AG09319 (cell line): ENCODE measurements around the gene ASAP2.

Experiments used
- DNase-seq: peaks from one replicate; pipeline ENCODE4 v3.0.0-alpha.2; 2010; ENCODE audit warnings: low read depth; ENCODE audit errors: extremely low read depth
- CTCF ChIP-seq: IDR thresholded peaks from 2 replicates; pipeline ENCODE4 v1.5.1; 2011; ENCODE audit warnings: low read depth, mild to moderate bottlenecking, inconsistent platforms, low read length, moderate library complexity

The ASAP2 gene

DNA sequence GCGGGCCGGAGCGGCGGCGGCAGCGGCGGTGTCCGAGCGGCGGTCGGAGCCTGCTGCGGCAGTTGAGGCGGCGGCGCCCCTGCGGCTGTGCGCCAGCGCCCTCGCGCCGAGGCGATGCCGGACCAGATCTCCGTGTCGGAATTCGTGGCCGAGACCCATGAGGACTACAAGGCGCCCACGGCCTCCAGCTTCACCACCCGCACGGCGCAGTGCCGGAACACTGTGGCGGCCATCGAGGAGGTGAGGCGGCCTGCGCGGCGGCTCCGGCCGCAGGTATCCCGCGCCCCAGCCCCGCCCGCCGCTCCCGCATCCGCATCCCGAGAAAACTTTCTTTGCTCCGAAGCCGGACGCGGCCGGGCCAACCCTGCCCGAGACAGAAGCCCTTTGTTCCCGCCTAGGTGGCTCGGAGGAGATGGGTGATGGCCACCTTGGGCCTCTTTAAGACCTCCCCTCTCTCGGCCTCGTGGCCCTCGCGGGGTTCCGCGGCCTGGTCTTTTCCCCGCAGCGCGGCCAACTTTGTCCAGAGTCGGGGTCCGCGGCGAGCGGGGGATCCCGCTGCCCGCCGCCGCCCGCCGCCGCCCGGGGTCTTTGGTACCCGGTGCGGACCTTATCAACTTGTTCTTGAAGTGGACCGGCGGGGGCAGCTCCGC is 504 bp downstream of the ASAP2 start:
- no peak for DNase-seq
- no peak for TF ChIP-seq CTCF

DNA sequence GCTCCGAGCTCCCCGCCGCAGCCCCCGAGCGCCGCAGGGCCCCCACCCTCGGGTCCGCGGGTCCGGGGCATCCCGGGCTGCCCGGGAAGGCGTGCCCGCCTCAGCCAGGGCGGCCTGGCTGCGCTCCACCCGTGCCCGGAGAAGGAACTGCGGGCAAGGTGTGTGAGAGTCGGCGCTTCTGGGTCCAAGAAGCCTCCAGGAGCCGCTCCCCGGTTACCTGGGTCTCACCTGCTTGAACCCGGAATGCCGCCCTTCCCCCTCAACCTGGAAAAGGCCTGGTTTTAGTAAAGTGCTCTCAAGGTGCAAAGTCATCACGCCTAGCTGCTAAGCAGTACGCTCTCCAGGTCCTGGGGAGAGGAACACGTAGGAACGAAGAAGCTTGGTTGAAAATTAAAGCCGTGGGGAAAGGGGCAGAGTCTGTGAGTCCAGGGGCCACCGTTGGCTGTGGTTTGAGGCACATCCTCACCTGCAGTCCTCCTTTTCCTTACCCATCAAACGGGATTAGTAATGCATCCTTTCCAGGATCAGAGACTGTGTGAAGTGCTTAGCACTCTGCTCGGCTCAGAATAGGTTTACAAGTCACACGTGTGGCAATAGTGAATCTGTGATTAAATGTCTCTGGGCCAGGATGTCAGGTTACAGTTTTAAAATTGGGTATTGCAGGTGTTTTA is 1.2 kb downstream of the ASAP2 start:
- TF ChIP-seq CTCF, result no peak
- no peak for DNase-seq

GRCh38 chr2:9208875-9209274 is 2.3 kb downstream of the ASAP2 start:
- no peak for DNase-seq
- TF ChIP-seq CTCF, result no peak

DNA sequence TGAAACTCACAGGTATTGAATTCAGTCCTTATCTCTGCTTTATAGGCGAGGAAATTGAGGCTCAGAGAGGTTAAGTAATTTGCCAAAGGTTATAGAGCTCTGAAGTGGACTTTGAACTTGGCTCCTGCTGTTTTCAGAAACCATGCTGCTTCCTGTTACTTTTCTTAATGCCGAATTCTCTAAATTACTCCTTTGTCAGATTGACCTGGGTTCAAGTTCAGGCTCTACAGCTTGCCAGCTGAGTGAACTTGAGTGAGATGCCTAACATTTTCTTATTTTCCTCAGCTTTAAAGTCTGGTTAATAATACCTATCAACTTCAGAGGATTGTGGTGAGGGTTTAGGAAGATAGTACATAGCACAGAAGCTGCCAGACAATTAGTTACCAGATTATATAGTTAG is 3.4 kb downstream of the ASAP2 start:
- no peak for TF ChIP-seq CTCF
- no peak for DNase-seq

GRCh38 chr2:9211496-9211895 is 4.9 kb downstream of the ASAP2 start:
- DNase-seq, result no peak
- TF ChIP-seq CTCF, result no peak

DNA sequence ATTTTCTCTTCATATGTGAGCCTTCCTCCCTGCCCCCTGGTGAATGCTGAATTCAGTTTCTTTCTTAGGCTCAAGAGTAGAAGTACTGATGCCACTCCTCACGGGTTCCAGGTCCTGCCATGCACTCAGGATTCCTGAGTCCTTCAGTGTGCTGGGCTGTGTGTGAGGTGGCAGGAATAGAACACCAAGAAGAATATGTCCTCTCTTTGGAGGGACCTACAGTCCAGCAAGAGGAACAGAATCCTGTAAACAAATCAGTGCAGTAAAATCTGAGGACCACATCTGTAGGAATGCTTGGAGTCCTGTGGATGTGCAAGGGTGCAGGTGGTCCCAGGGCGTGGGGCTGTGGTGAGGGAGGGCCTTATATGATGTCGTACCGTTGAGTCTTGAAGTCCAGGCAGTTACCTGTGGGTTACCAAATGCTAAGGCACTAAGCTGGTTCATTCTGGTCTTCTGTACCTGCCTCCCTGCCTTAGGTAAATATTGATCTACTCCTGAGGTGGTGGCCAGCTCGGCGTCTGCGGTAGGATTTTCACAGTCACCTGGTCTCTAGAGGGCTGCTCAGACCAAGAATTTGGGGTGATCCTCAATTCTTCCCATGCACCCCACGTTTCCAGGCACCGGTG is 5.5 kb downstream of the ASAP2 start:
- DNase-seq, result no peak

More for the DNA sequence above, 5.5 kb downstream of the ASAP2 start:
- no peak for TF ChIP-seq CTCF
